Skeletal muscle satellite cell (primary cell): ENCODE measurements around the gene TSTD2.
"Not testable (repeated sequence)": the region's sequence is repeated elsewhere in the genome, so short reads cannot be mapped to it uniquely, and the experiment has no call there.

Source experiments
- H3K27me3 ChIP-seq: 2 replicates; pipeline ENCODE4 v1.7.0; 2013; ENCODE audit warnings: low read length; ENCODE audit not compliant: control insufficient read depth, insufficient read depth
- H3K36me3 ChIP-seq: 2 replicates; pipeline ENCODE4 v1.7.0; 2013; ENCODE audit warnings: mild to moderate bottlenecking, control low read depth, low read length; ENCODE audit not compliant: insufficient read depth
- H3K4me1 ChIP-seq: 2 replicates; pipeline ENCODE4 v1.7.0; 2013; ENCODE audit warnings: low read length; ENCODE audit not compliant: control insufficient read depth, insufficient read depth
- H3K4me2 ChIP-seq: 2 replicates; pipeline ENCODE4 v1.7.0; 2013; ENCODE audit warnings: mild to moderate bottlenecking, low read length
- H3K4me3 ChIP-seq: 2 replicates; pipeline ENCODE4 v1.7.0; 2013; ENCODE audit warnings: low read length
- H3K9ac ChIP-seq: 2 replicates; pipeline ENCODE4 v1.7.0; 2013; ENCODE audit warnings: mild to moderate bottlenecking, low read depth, low read length, moderate library complexity
- H3K9me3 ChIP-seq: replicated peaks from 2 replicates; pipeline ENCODE4 v1.7.0; 2013; ENCODE audit warnings: mild to moderate bottlenecking, control low read depth, low read length

The TSTD2 gene

DNA sequence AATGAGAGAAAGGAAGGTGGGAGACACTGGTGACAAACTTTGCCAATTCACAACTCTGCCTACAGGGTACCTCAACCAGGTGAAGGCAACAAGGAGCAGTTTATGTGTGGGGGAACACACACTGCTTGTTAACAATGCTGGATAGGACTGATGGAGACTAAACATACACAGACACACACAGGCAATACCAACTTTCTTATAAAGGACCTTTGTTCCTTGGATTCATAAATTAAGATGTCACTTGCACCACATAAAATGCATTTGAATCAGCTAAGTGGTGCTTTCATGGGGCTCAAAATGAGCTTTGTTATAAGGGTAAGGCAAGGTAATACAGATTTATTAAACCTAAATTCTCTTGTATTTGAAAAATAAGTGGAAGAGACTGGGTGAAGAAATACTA, 4.0 kb downstream of the TSTD2 start:
- Histone ChIP-seq H3K9ac (no peak overlapping the region), H3K36me3 (peaks cover 5% of the 10 kb centered on the region), H3K4me3 (no peak overlapping the region), H3K27me3 (no peaks in the 10 kb centered on the region), H3K4me1 (peaks cover 8% of the 10 kb centered on the region), H3K9me3 (no peaks in the 10 kb centered on the region), H3K4me2 (no peak overlapping the region)

DNA sequence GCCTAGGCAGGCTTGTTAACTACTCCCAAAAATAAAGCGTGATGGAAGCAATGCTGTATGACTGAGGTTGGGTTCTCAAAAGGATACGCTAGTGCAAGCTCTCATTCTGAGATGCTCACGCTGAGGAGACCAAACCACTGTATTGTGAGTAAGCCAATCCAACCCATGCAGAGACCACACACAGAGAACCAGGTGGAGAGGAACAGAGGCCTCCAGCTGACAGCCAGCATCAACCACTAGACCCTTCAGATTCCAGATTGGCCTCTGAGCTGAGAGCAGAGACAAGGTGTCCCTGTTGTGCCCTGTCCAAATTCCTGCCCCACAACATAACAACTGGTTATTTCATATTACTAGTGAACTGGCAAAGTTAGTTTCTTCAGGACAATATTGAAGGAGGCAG, 4.5 kb downstream of the TSTD2 start:
- H3K4me2 ChIP-seq = no peak overlapping the region
- H3K36me3 ChIP-seq = peaks cover 5% of the 10 kb centered on the region
- H3K9me3 ChIP-seq = no peaks in the 10 kb centered on the region
- H3K9ac ChIP-seq = no peak overlapping the region
- peaks cover 8% of the 10 kb centered on the region for H3K4me1 ChIP-seq
- H3K4me3 ChIP-seq = no peak overlapping the region
- no peaks in the 10 kb centered on the region for H3K27me3 ChIP-seq

DNA sequence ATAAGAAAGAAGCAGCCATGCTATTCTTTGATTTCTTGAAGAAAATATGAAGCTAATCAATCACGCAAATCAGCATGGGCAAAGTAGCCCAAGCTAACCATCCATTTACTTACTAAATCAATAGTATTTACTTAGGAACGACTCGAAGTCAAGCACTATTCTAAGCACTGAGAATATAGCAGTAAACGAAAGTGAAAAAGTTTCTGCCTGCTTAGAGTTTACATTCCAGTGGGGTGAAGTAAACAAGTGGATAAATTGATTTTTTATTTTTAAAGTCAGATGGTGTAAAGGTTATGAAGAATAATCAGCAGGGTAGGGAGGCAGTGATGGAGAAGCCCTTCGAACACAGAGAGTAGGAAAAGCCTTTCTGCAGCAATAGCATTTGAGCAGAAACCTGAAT, 5.5 kb downstream of the TSTD2 start:
- no peaks in the 10 kb centered on the region for H3K9me3 ChIP-seq

DNA sequence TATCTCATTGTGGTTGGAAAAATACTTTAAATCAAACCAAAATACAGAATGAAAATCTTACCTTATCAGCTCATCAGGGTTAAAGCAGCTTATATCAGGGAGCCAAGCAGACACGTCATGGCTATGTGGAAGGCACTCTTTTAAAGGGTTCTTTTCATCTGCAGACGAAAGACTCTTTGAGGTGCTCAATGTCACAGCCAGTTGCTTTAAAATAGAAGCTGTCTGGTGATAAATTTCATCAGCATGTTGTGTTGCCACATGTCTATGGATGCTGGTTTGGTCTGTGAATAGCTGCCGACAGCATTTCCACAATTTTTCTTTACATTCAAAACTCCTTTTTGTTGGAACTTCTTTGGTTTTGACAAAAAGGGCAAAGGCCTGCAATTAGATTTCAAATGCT, 7.5 kb downstream of the TSTD2 start:
- Histone ChIP-seq H3K4me3 (no peak overlapping the region), H3K4me2 (no peak overlapping the region), H3K9me3 (no peaks in the 10 kb centered on the region), H3K27me3 (no peaks in the 10 kb centered on the region), H3K9ac (no peak overlapping the region), H3K36me3 (peaks cover 13% of the 10 kb centered on the region), H3K4me1 (no peaks in the 10 kb centered on the region)

More for the DNA sequence above, 5.5 kb downstream of the TSTD2 start:
- Histone ChIP-seq H3K4me3 (no peak overlapping the region), H3K4me2 (no peak overlapping the region), H3K9ac (no peak overlapping the region), H3K4me1 (peaks cover 8% of the 10 kb centered on the region), H3K36me3 (peaks cover 5% of the 10 kb centered on the region), H3K27me3 (no peaks in the 10 kb centered on the region)

DNA sequence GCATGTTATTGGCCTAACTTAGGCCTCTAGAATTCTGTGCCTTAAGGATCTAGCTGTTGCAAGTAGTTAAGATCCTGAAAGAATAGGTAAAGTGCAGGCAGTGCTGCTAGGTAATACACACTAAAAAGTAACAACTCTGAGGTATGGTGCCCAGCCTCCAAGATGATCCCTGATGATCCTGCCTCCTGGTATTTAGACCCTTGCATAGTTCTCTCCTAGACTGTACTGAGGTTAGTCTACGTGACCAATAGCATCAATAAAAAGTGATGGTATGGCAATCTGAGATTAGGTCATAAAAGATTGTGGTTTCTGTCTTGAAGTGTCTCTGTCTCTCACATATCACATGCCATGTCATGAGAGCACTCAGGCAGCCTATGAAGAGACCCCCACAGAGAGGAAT, 9.2 kb downstream of the TSTD2 start:
- H3K36me3 ChIP-seq = peaks cover 13% of the 10 kb centered on the region
- no peaks in the 10 kb centered on the region for H3K9me3 ChIP-seq
- no peak overlapping the region for H3K9ac ChIP-seq
- no peak overlapping the region for H3K4me3 ChIP-seq
- H3K4me2 ChIP-seq = no peak overlapping the region
- no peaks in the 10 kb centered on the region for H3K27me3 ChIP-seq
- H3K4me1 ChIP-seq = no peaks in the 10 kb centered on the region

DNA sequence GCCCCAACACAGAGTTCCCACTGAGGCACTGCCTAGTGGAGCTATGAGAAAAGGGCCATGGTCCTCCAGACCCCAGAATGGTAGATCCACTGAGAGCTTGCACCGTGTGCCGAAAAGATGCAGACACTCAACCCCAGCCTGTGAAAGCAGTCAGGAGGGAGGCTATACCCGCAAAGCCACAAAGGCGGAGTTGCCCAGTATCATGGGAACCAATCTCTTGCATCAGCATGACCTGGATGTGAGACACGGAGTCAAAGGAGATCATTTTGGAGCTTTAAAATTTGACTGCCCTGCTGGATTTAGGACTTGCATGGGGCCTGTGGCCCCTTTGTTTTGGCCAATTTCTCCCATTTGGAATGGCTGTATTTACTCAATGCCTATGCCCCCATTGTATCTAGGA, 10.7 kb downstream of the TSTD2 start:
- not testable (repeated sequence) for H3K4me3 ChIP-seq, H3K9me3 ChIP-seq, H3K27me3 ChIP-seq, H3K4me1 ChIP-seq, H3K9ac ChIP-seq, H3K4me2 ChIP-seq
- H3K36me3 ChIP-seq = peaks cover 13% of the 10 kb centered on the region

DNA sequence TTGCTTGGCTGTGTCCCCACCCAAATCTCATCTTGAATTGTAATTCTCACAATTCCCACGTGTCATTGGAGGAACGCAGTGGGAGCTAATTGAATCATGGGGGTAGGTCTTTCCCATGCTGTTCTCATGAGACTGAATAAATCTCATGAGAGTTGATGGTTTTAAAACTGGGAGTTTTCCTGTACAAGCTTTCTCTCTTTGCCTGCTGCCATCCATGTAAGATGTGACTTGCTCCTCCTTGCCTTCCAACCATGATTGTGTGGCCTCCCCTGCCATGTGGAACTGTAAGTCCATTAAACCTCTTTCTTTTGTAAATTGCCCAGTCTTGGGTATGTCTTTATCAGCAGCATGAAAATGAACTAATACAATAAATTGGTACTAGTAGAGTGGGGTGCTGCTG, 13.1 kb downstream of the TSTD2 start:
- H3K36me3 ChIP-seq, H3K4me2 ChIP-seq, H3K9me3 ChIP-seq, H3K9ac ChIP-seq, H3K4me1 ChIP-seq, H3K27me3 ChIP-seq, H3K4me3 ChIP-seq: not testable (repeated sequence)

DNA sequence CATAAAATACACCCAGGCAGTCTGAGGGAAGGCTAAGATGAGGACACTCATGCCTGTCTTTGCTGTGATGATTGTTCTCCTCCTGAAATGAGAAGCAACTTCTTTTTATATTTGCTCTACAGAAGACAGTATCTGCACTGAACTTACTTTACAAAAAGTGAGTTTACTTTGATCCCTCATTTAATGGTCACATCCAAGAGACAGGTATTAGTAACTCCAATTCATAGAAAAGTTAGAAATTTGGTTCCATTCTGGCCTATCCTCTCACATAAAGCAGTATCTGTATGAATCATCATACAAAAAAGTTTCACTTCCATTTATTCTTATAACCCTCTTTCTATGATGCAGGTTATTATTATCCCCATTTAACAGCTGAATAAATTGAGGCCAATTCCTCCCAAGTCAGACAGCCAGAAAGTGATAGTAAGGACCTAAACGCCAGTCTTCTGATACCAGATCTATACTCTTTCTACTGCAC, 15.2 kb downstream of the TSTD2 start:
- Histone ChIP-seq H3K9ac (no peak overlapping the region), H3K4me3 (no peak overlapping the region), H3K4me2 (no peak overlapping the region), H3K27me3 (no peaks in the 10 kb centered on the region), H3K4me1 (no peaks in the 10 kb centered on the region), H3K9me3 (no peaks in the 10 kb centered on the region), H3K36me3 (peaks cover 8% of the 10 kb centered on the region)

DNA sequence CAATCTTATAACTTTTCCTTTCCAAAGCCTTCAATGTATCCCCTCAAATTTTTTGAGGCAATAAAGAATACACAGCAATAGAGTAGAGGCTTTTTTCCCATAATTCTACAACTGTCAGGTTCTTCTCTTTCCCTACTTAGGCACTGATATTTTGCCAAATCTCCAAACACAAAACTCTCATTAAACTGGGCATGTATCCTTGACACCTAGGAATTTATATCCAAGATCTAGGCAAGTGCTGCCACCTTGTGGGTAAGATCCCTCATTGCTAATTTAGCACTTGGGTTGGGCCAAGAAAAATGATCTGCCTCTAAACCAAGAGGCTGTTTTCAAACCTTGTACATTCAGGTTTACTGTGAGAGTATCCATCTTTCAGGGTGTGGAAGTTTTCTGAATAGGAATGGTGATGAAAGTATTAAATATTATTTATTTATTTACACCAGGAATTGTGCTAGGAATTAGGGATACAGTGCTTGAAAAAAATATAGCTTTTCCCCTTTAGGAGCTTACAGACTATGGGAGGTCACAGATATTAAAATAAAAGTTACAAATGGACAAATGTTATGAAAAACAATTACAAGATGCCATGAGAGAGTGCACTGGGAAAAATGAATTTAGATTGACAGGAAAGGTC, 17.6 kb downstream of the TSTD2 start:
- peaks cover 8% of the 10 kb centered on the region for H3K36me3 ChIP-seq

DNA sequence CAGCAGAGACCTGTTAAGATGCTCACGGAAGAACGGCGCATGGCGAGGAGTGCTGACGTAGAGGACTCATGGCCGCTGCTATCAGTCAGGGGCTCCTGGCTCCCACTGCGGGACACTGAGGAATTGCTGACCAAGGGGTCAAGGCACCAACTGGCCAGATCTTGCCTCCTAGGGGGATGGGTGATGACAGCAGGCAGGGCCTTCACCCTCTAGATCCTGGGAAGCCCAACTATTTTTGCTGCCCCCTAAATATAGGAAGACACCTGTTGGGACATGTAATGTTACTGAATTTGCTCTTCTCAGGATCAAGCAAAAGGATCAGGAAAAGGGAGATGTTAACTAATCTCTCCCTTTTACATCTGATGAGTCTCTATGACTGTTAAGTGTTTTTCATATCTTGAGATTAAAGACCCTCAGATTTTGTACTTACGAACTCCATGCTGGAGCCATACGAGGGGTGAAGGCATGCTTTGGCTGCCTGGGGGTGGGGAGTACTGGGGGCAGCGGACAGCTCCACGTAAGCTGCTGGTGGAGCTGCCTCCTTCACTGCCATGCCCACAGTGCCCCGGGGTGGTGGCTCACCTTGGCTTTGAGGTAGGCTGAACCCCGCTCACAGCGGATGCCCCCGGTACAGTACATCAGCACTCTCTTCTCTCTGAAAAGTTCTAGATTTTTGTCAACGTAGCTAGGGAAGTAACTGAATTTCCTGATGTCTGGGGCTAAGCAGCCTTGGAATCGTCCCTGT, 28.1 kb downstream of the TSTD2 start:
- H3K36me3 ChIP-seq = peaks cover 39% of the 10 kb centered on the region
- no peak overlapping the region for H3K9ac ChIP-seq
- no peak overlapping the region for H3K4me3 ChIP-seq
- no peaks in the 10 kb centered on the region for H3K4me1 ChIP-seq
- H3K4me2 ChIP-seq = no peak overlapping the region
- H3K9me3 ChIP-seq = no peaks in the 10 kb centered on the region
- no peaks in the 10 kb centered on the region for H3K27me3 ChIP-seq

More for the DNA sequence above, 17.6 kb downstream of the TSTD2 start:
- H3K4me3 ChIP-seq = no peak overlapping the region
- H3K9me3 ChIP-seq = no peaks in the 10 kb centered on the region
- no peak overlapping the region for H3K9ac ChIP-seq
- no peaks in the 10 kb centered on the region for H3K4me1 ChIP-seq
- H3K4me2 ChIP-seq = no peak overlapping the region
- no peaks in the 10 kb centered on the region for H3K27me3 ChIP-seq

DNA sequence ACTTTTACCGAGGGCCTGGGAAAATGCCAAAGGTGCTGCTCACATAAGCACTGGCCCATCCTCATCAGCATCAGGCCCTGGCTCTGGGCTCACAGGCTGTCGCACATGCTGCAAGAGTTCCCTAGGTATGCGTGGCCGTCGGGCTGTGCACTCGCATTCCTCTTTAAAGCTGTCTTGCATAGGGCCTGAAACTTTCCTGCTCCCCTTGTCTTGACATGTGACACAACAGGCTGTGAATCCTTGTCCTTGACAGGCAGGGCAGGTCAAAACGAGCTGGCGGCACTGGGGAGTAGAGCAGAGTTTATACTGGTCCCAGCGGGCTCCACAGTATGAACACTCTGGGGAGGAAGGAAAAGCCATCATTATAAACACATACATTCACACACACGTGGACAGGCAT, 30.7 kb downstream of the TSTD2 start:
- H3K9ac ChIP-seq = no peak overlapping the region
- no peaks in the 10 kb centered on the region for H3K27me3 ChIP-seq
- H3K4me1 ChIP-seq = no peaks in the 10 kb centered on the region
- H3K36me3 ChIP-seq = peaks cover 39% of the 10 kb centered on the region
- H3K4me2 ChIP-seq = no peak overlapping the region
- H3K4me3 ChIP-seq = no peak overlapping the region
- no peaks in the 10 kb centered on the region for H3K9me3 ChIP-seq
